SU-DHL-6 (cell line): ENCODE data around the gene PTS.

Source experiments
- H2AFZ ChIP-seq: fragments of 200-600 bp; sonication (generic); 2 replicates; pipeline ENCODE4 v1.6.1; 2014; ENCODE audit warnings: low read depth, mild to moderate bottlenecking, moderate library complexity, mixed read lengths, antibody characterized with exemption, low read length; ENCODE audit not compliant: severe bottlenecking
- H3F3A ChIP-seq: fragments of 200-600 bp; shearing (Covaris generic); 2 replicates; pipeline ENCODE4 v1.6.0; 2016; ENCODE audit warnings: antibody characterized with exemption, mild to moderate bottlenecking; ENCODE audit not compliant: insufficient read depth
- H3K27ac ChIP-seq: fragments of 200-600 bp; sonication (generic); 2 replicates; pipeline ENCODE4 v1.5.1; 2016; ENCODE audit warnings: low read depth, mild to moderate bottlenecking, low read length, moderate library complexity, mixed read lengths
- H3K27me3 ChIP-seq: fragments of 200-600 bp; sonication (generic), shearing (Covaris generic); 2 replicates; pipeline ENCODE4 v1.6.0; 2014; ENCODE audit warnings: mild to moderate bottlenecking, low read length
- H3K36me3 ChIP-seq: fragments of 200-600 bp; sonication (generic); 2 replicates; pipeline ENCODE4 v1.6.1; 2014; ENCODE audit warnings: mild to moderate bottlenecking, low read length, mixed read lengths
- H3K4me2 ChIP-seq: fragments of 300-600, 200-600 bp; shearing (Covaris generic), sonication (generic); 2 replicates; pipeline ENCODE4 v1.6.0; 2014; ENCODE audit warnings: low read length, low read depth, mild to moderate bottlenecking; ENCODE audit not compliant: poor library complexity, severe bottlenecking
- H3K4me3 ChIP-seq: fragments of 200-600 bp; sonication (generic); 2 replicates; pipeline ENCODE4 v1.5.1; 2014; ENCODE audit warnings: antibody characterized with exemption, low read length, mild to moderate bottlenecking, mixed read lengths; ENCODE audit not compliant: insufficient read depth, poor library complexity, severe bottlenecking
- H3K79me2 ChIP-seq: fragments of 200-600 bp; sonication (generic); 2 replicates; pipeline ENCODE4 v1.6.1; 2014; ENCODE audit warnings: mild to moderate bottlenecking, low read length, moderate library complexity; ENCODE audit not compliant: insufficient read depth
- H3K9ac ChIP-seq: fragments of 200-600 bp; sonication (generic); 2 replicates; pipeline ENCODE4 v1.7.0; 2014; ENCODE audit warnings: mild to moderate bottlenecking, low read length
- H3K9me2 ChIP-seq: fragments of 200-600 bp; sonication (generic); replicated peaks from 2 replicates; pipeline ENCODE4 v1.6.1; 2014; ENCODE audit warnings: low read length; ENCODE audit not compliant: insufficient read depth
- H3K9me3 ChIP-seq: fragments of 200-600 bp; sonication (generic); 2 replicates; pipeline ENCODE4 v1.6.1; 2014; ENCODE audit warnings: low read length, mixed read lengths; ENCODE audit not compliant: insufficient read depth
- H4K20me1 ChIP-seq: fragments of 200-600 bp; sonication (generic); 2 replicates; pipeline ENCODE4 v1.6.1; 2014; ENCODE audit warnings: low read depth, mild to moderate bottlenecking, antibody characterized with exemption, low read length, moderate library complexity, mixed read lengths
- EZH2phosphoT487 ChIP-seq: fragments of 200-600 bp; sonication (generic), shearing (Covaris generic); conservative IDR thresholded peaks from 2 replicates; pipeline ENCODE4 v1.6.1; 2018; ENCODE audit warnings: mild to moderate bottlenecking, antibody characterized with exemption, low read length, moderate library complexity, mixed read lengths
- TF ChIP-seq, protein P1 (sequence below): fragments of 200-600 bp; sonication (generic); IDR thresholded peaks from one replicate; pipeline ENCODE4 v1.5.1; 2017; ENCODE audit warnings: antibody characterized with exemption, mild to moderate bottlenecking, low read length, moderate library complexity; ENCODE audit not compliant: insufficient read depth, poor library complexity, severe bottlenecking

Gene PTS

DNA sequence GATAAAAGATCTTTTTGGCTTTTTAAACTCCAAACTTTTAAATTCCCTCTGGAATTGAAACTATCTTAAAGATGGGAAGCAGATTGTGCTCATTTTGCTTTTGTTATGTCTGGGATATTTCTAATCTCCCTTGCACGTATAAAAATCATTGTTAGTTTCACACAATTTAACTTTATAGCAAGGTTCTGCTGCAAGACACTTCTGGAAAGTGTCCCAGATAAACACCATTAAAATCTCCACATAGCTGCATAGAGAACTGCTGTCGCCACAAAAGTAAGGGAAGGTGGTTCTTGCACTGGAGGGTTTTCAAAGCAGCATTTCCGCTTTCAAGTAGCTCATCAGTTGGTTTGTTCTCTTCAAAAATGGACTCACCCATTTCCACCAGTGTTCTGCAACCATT is 11.8 kb downstream of the PTS start:
- no peaks in the 10 kb centered on the region for H3F3A ChIP-seq
- H3K4me3 ChIP-seq = no peak overlapping the region
- H3K27me3 ChIP-seq = no peaks in the 10 kb centered on the region
- H3K4me2 ChIP-seq = no peak overlapping the region
- no peak overlapping the region for H3K27ac ChIP-seq
- H3K36me3 ChIP-seq = peaks cover 8% of the 10 kb centered on the region; the same call in 1 of the 2 replicates
- H3K79me2 ChIP-seq = no peaks in the 10 kb centered on the region
- H2AFZ ChIP-seq = no peak overlapping the region
- H3K9ac ChIP-seq = no peak overlapping the region
- no peaks in the 10 kb centered on the region for H4K20me1 ChIP-seq
- no peaks in the 10 kb centered on the region for H3K9me2 ChIP-seq
- TF ChIP-seq, protein P1, sequence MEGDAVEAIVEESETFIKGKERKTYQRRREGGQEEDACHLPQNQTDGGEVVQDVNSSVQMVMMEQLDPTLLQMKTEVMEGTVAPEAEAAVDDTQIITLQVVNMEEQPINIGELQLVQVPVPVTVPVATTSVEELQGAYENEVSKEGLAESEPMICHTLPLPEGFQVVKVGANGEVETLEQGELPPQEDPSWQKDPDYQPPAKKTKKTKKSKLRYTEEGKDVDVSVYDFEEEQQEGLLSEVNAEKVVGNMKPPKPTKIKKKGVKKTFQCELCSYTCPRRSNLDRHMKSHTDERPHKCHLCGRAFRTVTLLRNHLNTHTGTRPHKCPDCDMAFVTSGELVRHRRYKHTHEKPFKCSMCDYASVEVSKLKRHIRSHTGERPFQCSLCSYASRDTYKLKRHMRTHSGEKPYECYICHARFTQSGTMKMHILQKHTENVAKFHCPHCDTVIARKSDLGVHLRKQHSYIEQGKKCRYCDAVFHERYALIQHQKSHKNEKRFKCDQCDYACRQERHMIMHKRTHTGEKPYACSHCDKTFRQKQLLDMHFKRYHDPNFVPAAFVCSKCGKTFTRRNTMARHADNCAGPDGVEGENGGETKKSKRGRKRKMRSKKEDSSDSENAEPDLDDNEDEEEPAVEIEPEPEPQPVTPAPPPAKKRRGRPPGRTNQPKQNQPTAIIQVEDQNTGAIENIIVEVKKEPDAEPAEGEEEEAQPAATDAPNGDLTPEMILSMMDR = no peak
- no peak for TF ChIP-seq EZH2phosphoT487
- no peaks in the 10 kb centered on the region for H3K9me3 ChIP-seq

DNA sequence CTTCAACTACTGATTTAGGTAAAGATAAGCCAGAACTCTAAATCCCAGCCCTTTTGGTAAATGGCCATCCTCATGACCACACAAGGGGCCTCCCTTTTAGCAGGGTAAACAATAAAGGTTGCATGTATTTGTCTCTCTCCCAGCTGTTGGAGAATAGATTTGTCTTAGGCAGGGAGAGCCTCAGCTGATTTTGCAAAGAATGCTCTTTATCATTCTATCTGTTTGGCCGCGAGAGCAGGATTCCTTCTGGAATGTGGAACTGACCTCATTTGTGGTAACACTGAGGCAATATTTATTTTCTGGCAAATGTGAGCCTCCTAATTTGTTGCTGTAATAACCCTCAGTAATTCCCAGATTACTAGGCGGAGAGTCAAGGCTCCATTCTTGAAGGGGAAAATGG is 15.3 kb downstream of the PTS start:
- Histone ChIP-seq H3K4me3 (no peak overlapping the region), H3K9ac (no peak overlapping the region), H3K9me2 (no peaks in the 10 kb centered on the region), H3K9me3 (no peaks in the 10 kb centered on the region), H3K4me2 (no peak overlapping the region), H2AFZ (no peak overlapping the region), H3K27me3 (no peaks in the 10 kb centered on the region), H3K79me2 (no peaks in the 10 kb centered on the region), H4K20me1 (no peaks in the 10 kb centered on the region), H3F3A (no peaks in the 10 kb centered on the region), H3K36me3 (0 out of 2 replicates have a peak, but pooled peaks cover 2% of the 10 kb centered on the region), H3K27ac (no peak overlapping the region)
- TF ChIP-seq, protein P1 = no peak
- no peak for TF ChIP-seq EZH2phosphoT487

DNA sequence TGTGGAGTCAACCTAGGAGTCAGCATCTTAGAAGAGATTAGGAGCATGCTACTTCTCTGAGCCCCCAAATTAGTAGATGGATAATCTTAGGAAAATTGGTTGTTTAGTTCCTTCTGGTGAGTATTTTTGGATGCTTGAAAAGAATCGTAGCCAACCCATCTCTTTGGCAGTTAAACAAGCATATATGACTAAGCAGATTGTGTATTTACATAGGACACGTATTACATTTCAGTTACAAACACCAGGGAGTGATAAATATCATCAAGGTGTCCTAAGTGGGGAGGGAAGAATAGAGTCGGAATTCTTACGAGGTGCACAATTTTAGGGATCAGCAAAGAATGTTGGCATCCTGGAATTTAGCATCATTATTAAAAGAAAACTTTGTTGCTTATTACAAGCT is 21.0 kb downstream of the PTS start:
- TF ChIP-seq EZH2phosphoT487 = no peak
- TF ChIP-seq, protein P1 = no peak
- no peaks in the 10 kb centered on the region for H3K36me3 ChIP-seq
- H3F3A ChIP-seq = no peaks in the 10 kb centered on the region
- H2AFZ ChIP-seq = no peak overlapping the region
- no peak overlapping the region for H3K4me3 ChIP-seq
- no peaks in the 10 kb centered on the region for H3K79me2 ChIP-seq
- H3K9ac ChIP-seq = no peak overlapping the region
- no peak overlapping the region for H3K27ac ChIP-seq
- no peaks in the 10 kb centered on the region for H3K9me3 ChIP-seq
- H4K20me1 ChIP-seq = no peaks in the 10 kb centered on the region
- H3K9me2 ChIP-seq = no peaks in the 10 kb centered on the region
- no peaks in the 10 kb centered on the region for H3K27me3 ChIP-seq
- no peak overlapping the region for H3K4me2 ChIP-seq

GRCh38 chr11:112248201-112248600 is 22.0 kb downstream of the PTS start:
- H3K4me2 ChIP-seq = no peak overlapping the region
- no peak overlapping the region for H3K9ac ChIP-seq
- no peaks in the 10 kb centered on the region for H3K27me3 ChIP-seq
- no peak for TF ChIP-seq EZH2phosphoT487
- TF ChIP-seq, protein P1 = no peak
- no peaks in the 10 kb centered on the region for H3F3A ChIP-seq
- no peaks in the 10 kb centered on the region for H3K9me2 ChIP-seq
- no peaks in the 10 kb centered on the region for H4K20me1 ChIP-seq
- no peaks in the 10 kb centered on the region for H3K9me3 ChIP-seq
- no peak overlapping the region for H3K4me3 ChIP-seq
- no peaks in the 10 kb centered on the region for H3K36me3 ChIP-seq
- H3K79me2 ChIP-seq = no peaks in the 10 kb centered on the region
- H2AFZ ChIP-seq = no peak overlapping the region
- H3K27ac ChIP-seq = no peak overlapping the region
